HG03108 (cell line): ENCODE results near the gene COQ6.
"Not testable (repeated sequence)": the region's sequence is repeated elsewhere in the genome, so short reads cannot be mapped to it uniquely, and the experiment has no call there.

ENCODE experiments used
- ATAC-seq: cut with Tn5 transposase; IDR thresholded peaks from one replicate; pipeline ENCODE4 v1.9.1; 2021; ENCODE audit warnings: moderate library complexity; ENCODE audit not compliant: unreplicated experiment

COQ6 gene

DNA sequence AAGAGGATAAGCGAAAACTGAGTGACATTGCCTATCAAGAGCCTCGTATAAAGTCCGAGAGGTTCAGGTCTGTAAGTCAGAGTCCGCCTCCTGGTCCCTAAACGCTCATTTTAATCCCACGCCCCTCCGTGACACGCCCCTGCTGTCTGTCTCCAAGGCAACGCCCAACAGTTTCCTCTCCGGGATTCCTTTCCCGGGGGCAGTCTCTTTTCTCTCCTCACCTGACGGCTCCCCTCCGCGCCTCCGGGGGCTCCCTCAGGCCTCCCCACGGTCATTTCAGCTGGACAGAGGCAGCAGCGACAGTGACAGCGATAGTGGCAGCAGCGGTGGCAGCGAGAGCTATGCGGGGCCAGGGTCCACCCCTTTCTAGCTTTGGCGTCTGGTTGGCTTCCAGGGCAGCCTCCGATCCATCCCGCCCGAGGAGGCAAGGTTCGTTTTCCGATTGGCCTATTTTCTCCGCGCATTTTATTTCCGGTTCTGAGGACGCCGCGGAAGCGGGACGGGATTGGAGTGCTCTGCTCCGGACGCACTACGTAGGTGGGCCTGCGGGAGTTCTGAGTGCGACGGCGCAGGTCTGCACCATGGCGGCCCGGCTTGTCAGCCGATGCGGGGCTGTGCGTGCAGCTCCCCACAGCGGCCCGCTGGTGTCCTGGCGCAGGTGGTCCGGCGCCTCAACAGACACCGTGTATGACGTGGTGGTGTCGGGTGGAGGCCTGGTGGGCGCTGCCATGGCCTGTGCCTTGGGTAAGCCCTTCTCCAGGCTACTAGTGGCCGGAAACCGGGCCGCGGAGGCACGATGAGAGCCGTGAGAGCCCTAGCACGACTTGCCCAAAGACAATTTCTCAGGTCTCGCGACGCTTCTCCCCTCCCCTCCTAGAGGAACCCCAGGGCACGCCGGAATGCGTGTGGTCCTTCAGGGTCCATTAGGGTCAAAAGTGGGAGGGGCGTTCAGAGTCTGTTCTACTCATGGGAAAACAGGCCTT lies at the start of gene COQ6, which contains the start of gene FAM161B:
COQ6 (plus strand) TSS at position 551 of the 983 bp plus-strand sequence; CDS start at position 582, 31 bp downstream.
FAM161B (minus strand) TSS at position 343 of the 983 bp plus-strand sequence; CDS start at position 275, 68 bp downstream.
- ATAC-seq: peak; percentile 90

DNA sequence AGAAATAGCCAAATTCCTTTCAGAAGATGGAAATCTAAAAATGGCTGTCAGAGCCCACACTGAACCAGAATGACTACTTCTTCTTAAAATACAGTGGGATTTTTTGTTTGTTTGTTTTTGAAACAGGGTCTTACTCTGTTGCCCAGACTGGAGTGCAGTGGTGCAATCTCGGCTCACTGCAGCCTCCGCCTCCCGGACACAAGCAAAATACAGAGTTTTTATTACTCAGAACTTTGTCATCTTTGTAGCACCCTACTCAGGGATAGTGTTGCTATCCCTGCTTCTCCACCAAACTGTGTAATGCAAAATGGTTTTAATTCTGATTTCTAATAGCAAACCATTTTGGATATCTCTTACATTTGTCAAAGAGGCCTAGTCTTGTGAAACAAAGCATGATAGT lies 47.1 kb upstream of the COQ6 start:
- no peak for ATAC-seq

DNA sequence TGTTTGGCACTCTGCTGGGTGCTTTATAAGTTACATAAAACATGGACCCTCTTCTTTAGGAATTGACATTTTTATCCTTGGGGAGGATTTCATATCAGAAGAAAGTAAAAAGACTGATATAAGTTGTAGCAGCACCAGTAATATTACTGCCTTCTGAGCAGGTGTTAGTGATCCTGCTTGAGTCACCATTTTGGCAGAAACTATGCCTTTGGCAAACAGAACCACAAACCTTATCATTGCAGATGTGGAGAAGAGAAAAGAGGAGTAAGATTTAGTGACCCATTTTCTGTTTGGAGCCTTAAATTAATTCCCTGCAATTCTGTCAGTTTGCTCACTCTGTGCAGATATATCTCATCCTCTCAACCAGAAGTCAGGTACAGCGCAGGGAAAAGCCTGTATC lies 40.4 kb upstream of the COQ6 start:
- ATAC-seq: no peak

- no peak for ATAC-seq
Observed at GRCh38 chr14:73913256-73913655, 36.8 kb upstream of the COQ6 start.

- no peak for ATAC-seq
Observed at GRCh38 chr14:73916324-73916723, 33.8 kb upstream of the COQ6 start.

- ATAC-seq: not testable (repeated sequence)
Observed at GRCh38 chr14:73919457-73919856, 30.6 kb upstream of the COQ6 start.

DNA sequence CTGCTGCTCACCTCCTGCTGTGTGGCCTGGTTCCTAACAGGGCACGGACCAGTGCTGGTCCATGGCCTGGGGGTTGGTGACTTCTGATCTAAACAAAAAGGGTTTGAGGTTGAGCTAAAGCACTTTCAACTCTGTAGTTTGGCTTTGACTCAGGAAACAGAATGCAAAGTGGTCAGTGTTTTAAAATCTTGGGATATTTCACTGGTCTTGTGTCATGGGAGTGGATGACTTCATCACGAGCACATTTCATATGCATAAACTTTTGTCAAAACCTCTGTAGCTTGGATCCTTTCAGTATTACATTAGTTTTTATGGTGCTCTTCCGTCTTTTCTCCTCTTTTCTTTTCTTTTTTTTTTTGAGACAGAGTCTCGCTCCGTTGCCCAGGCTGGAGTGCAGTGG lies 25.8 kb upstream of the COQ6 start:
- no peak for ATAC-seq

DNA sequence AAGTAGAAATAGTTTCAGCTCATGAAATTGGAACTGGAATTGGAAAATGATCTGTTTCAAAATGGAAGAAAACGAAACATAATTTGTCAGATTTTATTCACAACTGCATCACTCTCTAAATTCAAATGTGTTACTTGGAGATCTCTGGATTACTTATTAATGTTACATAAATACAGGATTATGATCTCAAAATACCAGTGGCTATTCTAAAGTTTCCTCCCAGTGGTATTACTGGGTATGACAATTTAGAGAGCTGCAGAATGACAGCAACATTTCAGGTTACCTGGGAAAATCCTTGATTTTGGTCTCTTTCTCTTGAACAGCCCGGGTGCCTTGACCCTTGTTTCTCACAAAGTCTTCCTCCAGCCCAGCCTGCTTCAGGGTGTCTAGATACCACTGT lies 14.4 kb upstream of the COQ6 start:
- ATAC-seq: no peak

GRCh38 chr14:73936548-73936947 lies 13.6 kb upstream of the COQ6 start:
- ATAC-seq: no peak

DNA sequence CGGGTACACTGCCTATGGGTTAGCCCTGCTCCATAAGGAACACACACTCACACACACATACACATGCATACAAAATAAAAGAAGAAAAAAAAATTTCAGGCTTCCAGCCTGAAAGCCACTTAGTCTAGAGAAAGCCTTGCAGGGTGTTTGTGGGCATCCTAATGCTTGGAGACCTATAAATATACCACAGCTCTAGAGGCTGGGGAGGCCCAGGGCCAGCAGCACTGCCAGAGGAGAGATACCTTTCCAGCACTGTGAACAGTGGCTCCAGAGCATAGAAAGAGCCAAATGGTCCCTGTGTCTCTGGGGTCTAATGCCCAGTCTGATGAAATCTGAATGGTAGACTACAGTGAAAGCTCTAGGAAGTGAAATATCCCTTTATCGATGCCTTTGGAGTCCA lies 13.1 kb upstream of the COQ6 start:
- no peak for ATAC-seq

DNA sequence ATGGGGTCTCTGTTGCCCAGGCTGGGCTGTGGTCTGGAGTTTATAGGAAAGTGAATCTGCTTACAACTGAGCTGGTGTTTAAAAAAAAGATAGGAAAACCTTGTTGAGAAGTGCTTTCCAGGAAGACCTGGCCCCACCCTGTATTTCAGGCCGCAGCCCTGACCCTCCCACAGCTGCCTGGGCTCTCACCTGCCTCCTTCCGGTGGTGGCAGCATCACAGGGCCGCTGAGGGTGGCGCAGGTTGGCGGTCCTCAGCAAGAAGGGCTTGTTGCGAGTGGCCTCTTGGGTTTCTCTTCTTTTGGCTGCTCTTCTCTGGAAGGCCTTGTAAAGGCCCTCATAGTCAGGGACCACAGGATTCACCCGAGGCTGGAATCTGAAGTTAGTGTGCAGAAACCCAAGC lies 7.9 kb upstream of the COQ6 start:
- ATAC-seq: no peak

GRCh38 chr14:73943083-73943482 lies 7.0 kb upstream of the COQ6 start:
- ATAC-seq: no peak

DNA sequence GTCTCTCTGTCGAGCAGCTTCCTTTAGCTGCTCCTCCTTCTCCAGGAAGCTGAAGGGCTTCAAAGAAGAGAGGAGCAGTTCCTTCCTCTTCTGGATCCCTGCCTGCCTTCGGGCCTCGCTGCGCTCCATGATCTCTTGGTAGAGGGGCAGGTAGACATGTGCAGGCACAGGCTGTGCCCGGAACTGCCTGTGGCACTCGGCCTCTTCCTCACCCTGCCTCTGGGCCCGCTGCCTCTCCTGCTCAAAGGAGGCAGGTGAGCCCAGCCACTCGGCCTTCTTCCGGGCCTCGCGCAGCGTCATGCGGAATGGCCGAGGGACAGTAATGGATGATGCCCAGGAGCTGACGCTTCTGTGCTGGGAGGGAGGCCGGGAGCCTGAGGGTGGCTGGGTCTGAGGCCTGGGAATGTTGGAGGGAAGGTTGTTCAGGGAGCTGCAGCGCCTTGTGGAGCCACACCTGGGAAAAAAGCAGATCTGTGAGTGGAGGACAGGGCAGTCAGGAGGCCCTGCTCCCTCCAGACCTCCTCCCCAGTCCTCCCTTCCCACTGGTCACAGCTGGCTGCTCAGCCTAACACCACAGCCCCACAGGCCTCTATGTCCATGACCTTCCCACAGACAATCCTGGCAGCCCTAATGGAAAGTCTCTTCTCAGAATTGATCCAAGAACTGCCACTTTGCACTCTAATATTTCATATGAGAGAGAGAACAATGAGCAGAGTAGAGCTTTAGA lies 5.5 kb upstream of the COQ6 start:
- ATAC-seq: no peak

DNA sequence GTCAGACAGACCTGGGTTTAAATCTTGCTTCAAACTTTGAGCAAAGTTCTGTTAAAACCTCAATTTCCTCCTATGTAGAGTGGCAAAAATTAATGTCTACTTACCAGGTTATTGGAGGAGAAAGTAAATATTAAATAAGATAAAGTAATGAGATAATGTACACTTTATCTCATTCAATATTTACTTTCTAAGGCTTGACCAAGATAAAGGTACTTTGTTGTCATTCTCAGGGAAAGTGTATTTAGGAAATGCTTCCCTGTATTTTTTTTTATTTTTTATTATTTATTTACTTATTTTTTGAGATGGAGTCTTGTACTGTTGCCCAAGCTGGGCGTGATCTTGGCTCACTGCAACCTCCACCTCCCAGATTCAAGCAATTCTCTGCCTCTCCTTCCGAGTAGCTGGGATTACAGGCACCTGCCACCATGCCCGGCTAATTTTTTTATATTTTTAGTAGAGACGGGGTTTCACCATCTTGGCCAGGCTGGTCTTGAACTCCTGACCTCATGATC lies 4.9 kb upstream of the COQ6 start:
- ATAC-seq: no peak

DNA sequence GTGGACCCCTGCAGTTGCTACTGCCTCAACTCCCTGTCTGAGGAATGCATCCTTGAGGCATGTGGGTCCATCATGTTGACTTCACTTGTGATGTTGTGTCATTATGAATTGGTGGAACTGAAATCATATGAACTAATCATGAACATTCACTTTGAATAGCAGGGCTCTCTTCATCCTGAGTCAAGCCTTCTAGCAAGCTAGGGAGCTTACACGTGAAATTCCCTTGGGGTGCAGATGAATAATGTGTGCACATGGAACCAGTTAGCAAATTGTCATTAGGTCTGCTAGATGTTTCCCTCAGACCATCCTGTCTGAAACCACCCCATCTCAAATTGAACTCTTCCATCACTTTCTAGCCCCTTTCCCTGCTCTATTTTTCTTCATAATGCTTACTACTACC lies 3.6 kb downstream of the COQ6 start:
- ATAC-seq: no peak

DNA sequence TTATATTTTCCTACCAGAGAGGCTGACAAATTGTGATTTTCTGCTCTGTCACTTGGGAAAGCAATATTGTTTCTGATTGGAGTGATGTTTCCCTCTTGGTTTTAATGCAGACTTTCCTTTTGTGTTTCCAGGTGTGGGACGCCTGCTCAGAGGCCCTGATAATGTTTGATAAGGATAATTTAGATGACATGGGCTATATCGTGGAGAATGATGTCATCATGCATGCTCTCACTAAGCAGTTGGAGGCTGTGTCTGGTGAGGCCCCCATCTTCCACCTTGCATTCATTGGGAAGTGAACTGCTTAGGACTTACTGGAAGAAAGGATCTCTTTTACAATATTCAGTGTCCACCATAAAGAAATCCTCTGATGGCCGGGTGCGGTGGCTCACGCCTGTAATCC lies 5.6 kb downstream of the COQ6 start:
- ATAC-seq: no peak

GRCh38 chr14:73958591-73958990 lies 8.5 kb downstream of the COQ6 start:
- no peak for ATAC-seq

DNA sequence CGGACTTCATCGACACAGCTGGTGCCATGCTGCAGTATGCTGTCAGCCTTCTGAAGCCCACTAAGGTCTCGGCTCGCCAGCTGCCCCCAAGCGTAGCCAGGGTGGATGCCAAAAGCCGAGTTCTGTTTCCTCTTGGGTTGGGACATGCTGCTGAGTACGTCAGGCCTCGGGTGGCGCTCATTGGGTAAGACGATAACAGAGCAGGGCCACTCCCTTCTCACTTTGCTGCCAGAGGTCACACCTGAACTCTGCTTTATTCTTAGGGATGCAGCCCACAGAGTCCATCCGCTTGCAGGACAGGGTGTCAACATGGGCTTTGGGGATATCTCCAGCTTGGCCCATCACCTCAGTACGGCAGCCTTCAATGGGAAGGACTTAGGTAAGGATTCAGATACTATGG lies 11.1 kb downstream of the COQ6 start:
- no peak for ATAC-seq

DNA sequence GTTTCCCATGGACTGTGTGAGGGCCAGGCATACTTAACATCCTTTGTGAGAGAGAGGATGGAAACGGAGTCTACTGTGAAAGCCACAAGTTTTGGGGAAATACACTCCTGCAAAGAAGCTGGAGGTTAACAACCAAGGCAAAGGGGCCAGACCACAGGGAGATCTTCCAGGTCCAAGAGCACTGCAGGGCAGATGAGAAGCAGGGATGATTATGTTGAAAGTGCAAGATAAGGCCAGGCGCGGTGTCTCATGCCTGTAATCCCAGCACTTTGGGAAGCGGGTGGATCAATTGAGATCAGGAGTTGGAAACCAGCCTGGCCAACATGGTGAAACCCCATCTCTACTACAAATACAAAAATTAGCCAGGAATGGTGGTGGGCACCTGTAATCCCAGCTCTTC lies 15.1 kb downstream of the COQ6 start:
- ATAC-seq: no peak

- ATAC-seq: no peak
Observed at GRCh38 chr14:73968885-73969284, 18.8 kb downstream of the COQ6 start.

DNA sequence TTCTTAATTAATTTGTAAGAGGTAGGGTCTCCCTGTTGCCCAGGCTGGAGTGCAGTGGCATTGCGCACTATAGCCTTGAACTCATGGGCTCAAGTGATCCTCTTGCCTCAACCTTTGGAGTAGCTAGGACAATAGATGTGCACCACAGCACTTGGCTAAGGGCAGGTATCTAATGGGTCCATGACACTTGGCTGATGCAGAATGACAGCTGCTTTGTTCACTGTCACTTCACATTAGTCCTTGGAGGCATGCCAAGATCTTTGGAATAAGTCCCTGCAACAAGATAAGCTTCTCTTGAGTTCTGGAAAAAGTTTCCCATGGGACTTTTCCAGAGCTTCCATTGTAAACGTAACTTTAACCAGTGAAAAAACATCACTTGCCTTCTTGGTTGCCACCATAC lies 23.4 kb downstream of the COQ6 start:
- ATAC-seq: no peak

DNA sequence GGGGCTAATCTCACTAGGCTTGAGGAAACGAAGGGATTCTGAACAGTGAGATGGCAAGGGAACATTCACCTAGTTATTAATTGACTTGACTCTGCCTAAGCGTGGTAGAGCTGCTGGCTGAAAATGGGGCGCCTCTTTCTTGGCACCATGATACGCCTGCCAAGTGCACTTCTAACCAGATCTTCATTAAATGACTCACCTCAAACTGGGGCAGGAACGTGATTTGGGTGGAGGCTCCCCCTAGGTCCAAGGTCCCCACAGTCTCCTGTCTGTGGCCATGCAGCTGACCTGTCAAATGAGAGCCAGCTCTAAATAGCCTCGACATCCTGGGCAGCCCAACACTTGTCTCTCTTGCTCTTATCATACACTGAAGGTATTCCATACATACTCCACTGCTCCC lies 26.0 kb downstream of the COQ6 start:
- ATAC-seq: no peak
